Superior temporal gyrus (tissue), 1 donor: Measurements from ENCODE around the gene ATP6V0D1.
"Not testable (repeated sequence)": the region's sequence is repeated elsewhere in the genome, so short reads cannot be mapped to it uniquely, and the experiment has no call there.

Source experiments
- DNase-seq: peaks from one replicate; pipeline ENCODE4 v3.0.0-alpha.2; 2016; ENCODE audit errors: extremely low spot score

ATP6V0D1 gene

GRCh38 chr16:67480833-67481560, at the start of gene ATP6V0D1:
ATP6V0D1 (minus strand) TSS chr16:67481157; CDS start chr16:67481086, 71 bp downstream.
- peak; percentile 99 for DNase-seq

- no peak for DNase-seq
Observed at GRCh38 chr16:67530013-67530939, 49.3 kb upstream of the ATP6V0D1 start.

- DNase-seq = no peak
Observed at GRCh38 chr16:67529582-67530012, 48.6 kb upstream of the ATP6V0D1 start.

- no peak for DNase-seq
Observed at GRCh38 chr16:67528870-67529581, 48.1 kb upstream of the ATP6V0D1 start.

GRCh38 chr16:67528222-67528869, 47.4 kb upstream of the ATP6V0D1 start, which contains the start of gene RIPOR1:
RIPOR1 (plus strand) TSS chr16:67528829; CDS start chr16:67538447, 9,618 bp downstream.
- peak; percentile 34 for DNase-seq

- DNase-seq = no peak
Observed at GRCh38 chr16:67526149-67526791, 45.3 kb upstream of the ATP6V0D1 start.

GRCh38 chr16:67525176-67525860, 44.4 kb upstream of the ATP6V0D1 start:
- DNase-seq = no peak

- DNase-seq = peak; percentile 99
Observed at GRCh38 chr16:67521095-67521804, 40.3 kb upstream of the ATP6V0D1 start.

GRCh38 chr16:67519242-67519641, 38.3 kb upstream of the ATP6V0D1 start:
- DNase-seq = no peak

- DNase-seq = no peak
Observed at GRCh38 chr16:67518676-67519075, 37.7 kb upstream of the ATP6V0D1 start.

- DNase-seq = no peak
Observed at GRCh38 chr16:67517661-67518423, 36.9 kb upstream of the ATP6V0D1 start.

GRCh38 chr16:67517155-67517445, 36.1 kb upstream of the ATP6V0D1 start:
- DNase-seq = no peak

GRCh38 chr16:67516296-67517154, 35.6 kb upstream of the ATP6V0D1 start:
- DNase-seq = peak; percentile 62

GRCh38 chr16:67514382-67514828, 33.4 kb upstream of the ATP6V0D1 start:
- peak; percentile 81 for DNase-seq

GRCh38 chr16:67513892-67514291, 32.9 kb upstream of the ATP6V0D1 start:
- not testable (repeated sequence) for DNase-seq

- no peak for DNase-seq
Observed at GRCh38 chr16:67509016-67509415, 28.1 kb upstream of the ATP6V0D1 start.

GRCh38 chr16:67506468-67506867, 25.5 kb upstream of the ATP6V0D1 start:
- DNase-seq = no peak
